ENCODE measurements around the gene YEATS4. TPM values are rescaled to one million over a fixed set of nuclear protein-coding genes. Genes with fewer than 3 reads are reported as not detected.
A peak's percentile ranks its signal among the peaks of the same experiment; 100 is the strongest.

Gene YEATS4
- total and polyA plus RNA-seq, 8 donors = 6.0 to 15.6 (median 10.6) TPM

DNA sequence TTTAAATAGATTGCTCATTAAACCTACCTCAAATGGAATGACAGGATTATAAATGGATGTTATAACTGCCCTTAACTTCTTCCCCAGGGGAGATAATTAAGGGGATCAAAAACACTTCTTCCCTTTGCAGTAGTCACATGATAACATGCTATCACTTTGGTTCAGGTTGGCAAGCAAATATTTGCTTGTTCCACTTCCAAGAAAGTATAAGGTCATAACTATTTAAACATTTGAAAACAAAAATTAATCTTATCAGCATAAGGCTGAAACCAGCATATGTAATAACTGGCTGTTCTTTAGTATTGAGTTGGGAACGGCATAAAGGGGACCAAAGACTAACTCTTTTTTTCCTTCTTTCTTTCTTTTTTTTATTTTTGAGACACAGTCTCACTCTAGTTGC is 13.8 kb upstream of the YEATS4 start:
- Histone ChIP-seq H3K36me3 (no peaks in the 10 kb centered on the region), H3K9me3 (no peaks in the 10 kb centered on the region), H3K4me3 (no peak overlapping the region), H3K27ac (peak overlapping the region; percentile 57 to 93 (median 80)), H3K27me3 (no peaks in the 10 kb centered on the region), H3K4me1 (peaks cover 49 to 87% (median 85%) of the 10 kb centered on the region in 3 donors)
- FAIRE-seq (peak; percentile 45), ATAC-seq (peak; percentile 60 to 76 (median 66)), DNase-seq (no peak)
- TF ChIP-seq, protein P1, sequence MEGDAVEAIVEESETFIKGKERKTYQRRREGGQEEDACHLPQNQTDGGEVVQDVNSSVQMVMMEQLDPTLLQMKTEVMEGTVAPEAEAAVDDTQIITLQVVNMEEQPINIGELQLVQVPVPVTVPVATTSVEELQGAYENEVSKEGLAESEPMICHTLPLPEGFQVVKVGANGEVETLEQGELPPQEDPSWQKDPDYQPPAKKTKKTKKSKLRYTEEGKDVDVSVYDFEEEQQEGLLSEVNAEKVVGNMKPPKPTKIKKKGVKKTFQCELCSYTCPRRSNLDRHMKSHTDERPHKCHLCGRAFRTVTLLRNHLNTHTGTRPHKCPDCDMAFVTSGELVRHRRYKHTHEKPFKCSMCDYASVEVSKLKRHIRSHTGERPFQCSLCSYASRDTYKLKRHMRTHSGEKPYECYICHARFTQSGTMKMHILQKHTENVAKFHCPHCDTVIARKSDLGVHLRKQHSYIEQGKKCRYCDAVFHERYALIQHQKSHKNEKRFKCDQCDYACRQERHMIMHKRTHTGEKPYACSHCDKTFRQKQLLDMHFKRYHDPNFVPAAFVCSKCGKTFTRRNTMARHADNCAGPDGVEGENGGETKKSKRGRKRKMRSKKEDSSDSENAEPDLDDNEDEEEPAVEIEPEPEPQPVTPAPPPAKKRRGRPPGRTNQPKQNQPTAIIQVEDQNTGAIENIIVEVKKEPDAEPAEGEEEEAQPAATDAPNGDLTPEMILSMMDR (IDR thresholded peaks at IDR 0.05) = no peak
- 6% methylated on average over 1 of the region's 1 CpG for WGBS, 2 donors
- intact Hi-C loops (cut with DNase I) = no loop called here

DNA sequence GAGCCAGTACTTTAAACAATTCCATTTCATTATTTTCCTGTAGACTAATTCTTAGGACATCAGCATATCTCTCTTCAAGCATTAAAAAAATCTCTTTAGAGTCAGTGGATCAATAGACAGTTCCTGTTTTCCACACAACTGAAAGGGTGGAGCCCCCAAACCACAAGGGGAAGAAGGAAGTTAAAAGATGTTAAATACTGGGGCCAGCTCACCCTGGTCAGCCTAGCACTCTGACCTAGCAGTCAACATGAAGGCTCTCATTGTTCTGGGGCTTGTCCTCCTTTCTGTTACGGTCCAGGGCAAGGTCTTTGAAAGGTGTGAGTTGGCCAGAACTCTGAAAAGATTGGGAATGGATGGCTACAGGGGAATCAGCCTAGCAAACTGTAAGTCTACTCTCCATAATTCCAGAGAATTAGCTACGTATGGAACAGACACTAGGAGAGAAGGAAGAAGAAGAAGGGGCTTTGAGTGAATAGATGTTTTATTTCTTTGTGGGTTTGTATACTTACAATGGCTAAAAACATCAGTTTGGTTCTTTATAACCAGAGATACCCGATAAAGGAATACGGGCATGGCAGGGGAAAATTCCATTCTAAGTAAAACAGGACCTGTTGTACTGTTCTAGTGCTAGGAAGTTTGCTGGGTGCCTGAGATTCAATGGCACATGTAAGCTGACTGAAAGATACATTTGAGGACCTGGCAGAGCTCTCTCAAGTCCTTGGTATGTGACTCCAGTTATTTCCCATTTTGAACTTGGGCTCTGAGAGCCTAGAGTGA is 11.2 kb upstream of the YEATS4 start, which contains the start of gene LYZ:
Gene LYZ (plus strand): TSS at position 220 of the 777 bp plus-strand sequence. CDS start 28 bp downstream, at position 248.
- ATAC-seq (peak in 3 of 4 donors; percentile 54 to 70 (median 59)), FAIRE-seq (no peak), DNase-seq (peak in 1 of 6 donors; percentile 52)
- Histone ChIP-seq H3K4me3 (peak within 1 kb of the TSS in 1 of 4 donors; percentile 23), H3K27me3 (no peaks in the 10 kb centered on the region), H3K9me3 (no peaks in the 10 kb centered on the region), H3K4me1 (peaks cover 26 to 63% (median 60%) of the 10 kb centered on the region in 3 donors), H3K36me3 (no peaks in the 10 kb centered on the region), H3K27ac (peak within 1 kb of the TSS in 3 of 4 donors; percentile 22 to 93 (median 70))
- intact Hi-C loops (cut with DNase I) = no loop called here
- TF ChIP-seq, protein P1 (IDR thresholded peaks at IDR 0.05) = no peak
- 63 to 70% methylated on average over 4 of the region's 4 CpGs for WGBS, 2 donors

DNA sequence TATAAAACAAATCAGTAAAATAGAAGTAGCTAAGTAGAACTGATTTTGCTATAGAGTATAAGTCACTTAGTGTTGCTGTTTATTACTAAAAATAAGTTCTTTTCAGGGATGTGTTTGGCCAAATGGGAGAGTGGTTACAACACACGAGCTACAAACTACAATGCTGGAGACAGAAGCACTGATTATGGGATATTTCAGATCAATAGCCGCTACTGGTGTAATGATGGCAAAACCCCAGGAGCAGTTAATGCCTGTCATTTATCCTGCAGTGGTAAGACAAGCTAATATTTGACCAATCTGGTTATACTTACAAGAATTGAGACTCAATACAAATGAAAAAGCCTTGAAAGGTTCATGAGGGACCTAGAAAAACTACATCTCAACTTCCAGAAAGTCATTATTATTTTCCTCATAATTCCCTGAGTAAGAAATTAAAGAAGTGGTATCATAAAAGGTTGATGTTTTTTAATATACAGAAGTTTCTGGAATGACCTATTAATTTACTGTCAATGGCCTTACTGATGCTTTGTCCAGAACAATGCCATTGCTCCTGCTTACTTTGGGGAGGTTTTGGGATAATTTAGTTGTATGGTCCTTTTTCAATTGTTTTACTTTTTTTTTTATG is 9.4 kb upstream of the YEATS4 start:
- H3K27me3 ChIP-seq = no peaks in the 10 kb centered on the region
- H3K4me3 ChIP-seq = peak overlapping the region in 1 of 4 donors; percentile 23
- peak overlapping the region in 2 of 4 donors; percentile 44 to 93 for H3K27ac ChIP-seq
- intact Hi-C loops (cut with DNase I) = no loop called here
- FAIRE-seq (no peak), ATAC-seq (peak in 2 of 4 donors; percentile 9 to 51), DNase-seq (no peak)
- H3K36me3 ChIP-seq = no peaks in the 10 kb centered on the region
- H3K4me1 ChIP-seq = peaks cover 9 to 46% (median 42%) of the 10 kb centered on the region in 3 donors
- H3K9me3 ChIP-seq = no peaks in the 10 kb centered on the region
- TF ChIP-seq, protein P1 (IDR thresholded peaks at IDR 0.05) = no peak
- 7 to 11% methylated on average over 2 of the region's 2 CpGs for WGBS, 2 donors

DNA sequence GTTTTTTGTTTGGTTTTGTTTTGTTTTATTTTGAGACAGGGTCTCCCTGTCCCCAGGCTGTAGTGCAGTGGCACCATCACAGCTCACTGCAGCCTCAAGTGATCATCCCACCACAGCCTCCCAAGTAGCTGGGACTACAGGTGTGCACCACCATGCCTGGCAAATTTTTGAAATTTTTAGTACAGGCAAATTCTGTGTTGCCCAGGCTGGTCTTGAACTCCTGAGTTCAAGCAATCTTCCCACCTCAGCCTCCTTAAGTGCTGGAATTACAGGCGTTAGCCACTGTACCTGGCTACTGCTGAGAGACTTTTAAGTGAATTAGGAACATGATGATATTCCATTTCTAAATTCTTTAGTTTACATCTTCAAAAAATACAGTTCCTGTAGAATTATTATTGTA is 8.8 kb upstream of the YEATS4 start:
- intact Hi-C loops (cut with DNase I) = no loop called here
- no peak for FAIRE-seq
- H3K27me3 ChIP-seq = no peaks in the 10 kb centered on the region
- no peak overlapping the region for H3K27ac ChIP-seq
- ATAC-seq = no peak
- 87 to 94% methylated on average over 1 of the region's 1 CpG for WGBS, 2 donors
- H3K36me3 ChIP-seq = no peaks in the 10 kb centered on the region
- TF ChIP-seq, protein P1 (IDR thresholded peaks at IDR 0.05) = no peak
- peak overlapping the region in 1 of 4 donors; percentile 23 for H3K4me3 ChIP-seq
- DNase-seq = no peak
- H3K4me1 ChIP-seq = peaks cover 3 to 40% (median 37%) of the 10 kb centered on the region in 3 donors
- no peaks in the 10 kb centered on the region for H3K9me3 ChIP-seq
